Breast epithelium (tissue), 3 donors: ENCODE data around the gene ADD3.

Experiments used
- POLR2A ChIP-seq: fragments of 450-650 bp; IDR thresholded peaks from one replicate; pipeline ENCODE4 v1.6.1; 2016; ENCODE audit warnings: antibody characterized with exemption, mild to moderate bottlenecking, moderate library complexity
- POLR2AphosphoS5 ChIP-seq, 3 donors: sonication (generic); formaldehyde crosslinking; IDR thresholded peaks; one replicate each; pipeline ENCODE4 v1.6.1; 2017; ENCODE audit warnings: antibody characterized with exemption in 3 of 3
- TF ChIP-seq, protein P1 (sequence below), 3 donors: fragments of 450-650 bp; IDR thresholded peaks; one replicate each; pipeline ENCODE4 v1.5.1; 2016 to 2017; ENCODE audit warnings: antibody characterized with exemption in 3 of 3, mild to moderate bottlenecking in 3 of 3, moderate library complexity in 3 of 3

DNA sequence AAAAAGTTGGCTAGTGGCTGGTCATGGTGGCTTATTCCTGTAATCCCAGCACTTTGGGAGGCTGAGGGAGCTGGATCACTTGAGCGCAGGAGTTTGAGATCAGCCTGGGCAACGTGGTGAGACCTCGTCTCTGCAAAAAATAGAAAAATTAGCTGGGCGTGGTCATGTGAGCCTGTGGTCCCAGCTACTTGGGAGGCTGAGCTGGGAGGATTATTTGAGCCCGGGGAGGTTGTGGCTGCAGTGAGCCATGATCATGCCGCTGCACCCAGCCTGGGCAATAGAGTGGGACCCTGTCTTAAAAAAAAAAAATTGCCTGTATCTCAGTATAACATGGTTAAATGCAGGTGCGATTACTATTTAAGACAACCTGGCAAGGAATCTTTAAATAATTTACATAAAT lies 61.0 kb downstream of the ADD3 start:
- TF ChIP-seq POLR2A (no peak), POLR2AphosphoS5 (IDR thresholded peaks at IDR 0.05) (no peak)
- TF ChIP-seq, protein P1, sequence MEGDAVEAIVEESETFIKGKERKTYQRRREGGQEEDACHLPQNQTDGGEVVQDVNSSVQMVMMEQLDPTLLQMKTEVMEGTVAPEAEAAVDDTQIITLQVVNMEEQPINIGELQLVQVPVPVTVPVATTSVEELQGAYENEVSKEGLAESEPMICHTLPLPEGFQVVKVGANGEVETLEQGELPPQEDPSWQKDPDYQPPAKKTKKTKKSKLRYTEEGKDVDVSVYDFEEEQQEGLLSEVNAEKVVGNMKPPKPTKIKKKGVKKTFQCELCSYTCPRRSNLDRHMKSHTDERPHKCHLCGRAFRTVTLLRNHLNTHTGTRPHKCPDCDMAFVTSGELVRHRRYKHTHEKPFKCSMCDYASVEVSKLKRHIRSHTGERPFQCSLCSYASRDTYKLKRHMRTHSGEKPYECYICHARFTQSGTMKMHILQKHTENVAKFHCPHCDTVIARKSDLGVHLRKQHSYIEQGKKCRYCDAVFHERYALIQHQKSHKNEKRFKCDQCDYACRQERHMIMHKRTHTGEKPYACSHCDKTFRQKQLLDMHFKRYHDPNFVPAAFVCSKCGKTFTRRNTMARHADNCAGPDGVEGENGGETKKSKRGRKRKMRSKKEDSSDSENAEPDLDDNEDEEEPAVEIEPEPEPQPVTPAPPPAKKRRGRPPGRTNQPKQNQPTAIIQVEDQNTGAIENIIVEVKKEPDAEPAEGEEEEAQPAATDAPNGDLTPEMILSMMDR (IDR thresholded peaks at IDR 0.05) = no peak
